Subcutaneous adipose tissue (tissue), 4 donors: ENCODE data around the gene KDR. TPM values are rescaled to one million over a fixed set of nuclear protein-coding genes. Genes with fewer than 3 reads are reported as not detected.

Source experiments
- total RNA-seq, 4 donors: library from RNA; depleted of rRNA; stranded (reverse); fragments of >200 nt; gene quantifications; one replicate each; pipeline ENCODE4 v1.1.0, GENCODE V29; 2016
- TF ChIP-seq, protein P1 (sequence below): fragments of 450-650 bp; IDR thresholded peaks from one replicate; pipeline ENCODE4 v1.5.1; 2016; ENCODE audit warnings: low read depth, mild to moderate bottlenecking, control low read depth, antibody characterized with exemption, moderate library complexity

The KDR gene
- total RNA-seq, 4 donors from 2014 or later, result 14.5 to 69.7 (median 27.6) TPM

DNA sequence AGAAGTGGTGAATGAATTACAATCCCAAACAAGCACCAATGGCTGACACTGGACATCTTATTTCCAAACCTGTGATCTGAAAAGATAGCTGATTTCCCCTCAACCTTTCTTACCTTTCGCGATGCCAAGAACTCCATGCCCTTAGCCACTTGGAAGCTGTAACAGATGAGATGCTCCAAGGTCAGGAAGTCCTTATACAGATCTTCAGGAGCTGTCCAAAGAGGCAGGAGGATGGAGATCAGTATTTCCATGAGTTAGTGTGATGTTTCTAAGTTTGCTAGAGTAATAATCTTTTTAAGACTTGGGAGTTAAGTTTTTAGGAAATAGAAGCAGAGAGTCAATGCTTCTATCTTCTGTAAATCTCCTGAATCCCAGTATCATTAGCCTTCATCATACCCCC, 32.9 kb downstream of the KDR start:
- TF ChIP-seq, protein P1, sequence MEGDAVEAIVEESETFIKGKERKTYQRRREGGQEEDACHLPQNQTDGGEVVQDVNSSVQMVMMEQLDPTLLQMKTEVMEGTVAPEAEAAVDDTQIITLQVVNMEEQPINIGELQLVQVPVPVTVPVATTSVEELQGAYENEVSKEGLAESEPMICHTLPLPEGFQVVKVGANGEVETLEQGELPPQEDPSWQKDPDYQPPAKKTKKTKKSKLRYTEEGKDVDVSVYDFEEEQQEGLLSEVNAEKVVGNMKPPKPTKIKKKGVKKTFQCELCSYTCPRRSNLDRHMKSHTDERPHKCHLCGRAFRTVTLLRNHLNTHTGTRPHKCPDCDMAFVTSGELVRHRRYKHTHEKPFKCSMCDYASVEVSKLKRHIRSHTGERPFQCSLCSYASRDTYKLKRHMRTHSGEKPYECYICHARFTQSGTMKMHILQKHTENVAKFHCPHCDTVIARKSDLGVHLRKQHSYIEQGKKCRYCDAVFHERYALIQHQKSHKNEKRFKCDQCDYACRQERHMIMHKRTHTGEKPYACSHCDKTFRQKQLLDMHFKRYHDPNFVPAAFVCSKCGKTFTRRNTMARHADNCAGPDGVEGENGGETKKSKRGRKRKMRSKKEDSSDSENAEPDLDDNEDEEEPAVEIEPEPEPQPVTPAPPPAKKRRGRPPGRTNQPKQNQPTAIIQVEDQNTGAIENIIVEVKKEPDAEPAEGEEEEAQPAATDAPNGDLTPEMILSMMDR, result no peak

- TF ChIP-seq, protein P1, result no peak
These were observed 35.5 kb downstream of the KDR start for GRCh38 chr4:55089916-55090315.

- TF ChIP-seq, protein P1, result no peak
These were observed 37.5 kb downstream of the KDR start for GRCh38 chr4:55087913-55088260.

DNA sequence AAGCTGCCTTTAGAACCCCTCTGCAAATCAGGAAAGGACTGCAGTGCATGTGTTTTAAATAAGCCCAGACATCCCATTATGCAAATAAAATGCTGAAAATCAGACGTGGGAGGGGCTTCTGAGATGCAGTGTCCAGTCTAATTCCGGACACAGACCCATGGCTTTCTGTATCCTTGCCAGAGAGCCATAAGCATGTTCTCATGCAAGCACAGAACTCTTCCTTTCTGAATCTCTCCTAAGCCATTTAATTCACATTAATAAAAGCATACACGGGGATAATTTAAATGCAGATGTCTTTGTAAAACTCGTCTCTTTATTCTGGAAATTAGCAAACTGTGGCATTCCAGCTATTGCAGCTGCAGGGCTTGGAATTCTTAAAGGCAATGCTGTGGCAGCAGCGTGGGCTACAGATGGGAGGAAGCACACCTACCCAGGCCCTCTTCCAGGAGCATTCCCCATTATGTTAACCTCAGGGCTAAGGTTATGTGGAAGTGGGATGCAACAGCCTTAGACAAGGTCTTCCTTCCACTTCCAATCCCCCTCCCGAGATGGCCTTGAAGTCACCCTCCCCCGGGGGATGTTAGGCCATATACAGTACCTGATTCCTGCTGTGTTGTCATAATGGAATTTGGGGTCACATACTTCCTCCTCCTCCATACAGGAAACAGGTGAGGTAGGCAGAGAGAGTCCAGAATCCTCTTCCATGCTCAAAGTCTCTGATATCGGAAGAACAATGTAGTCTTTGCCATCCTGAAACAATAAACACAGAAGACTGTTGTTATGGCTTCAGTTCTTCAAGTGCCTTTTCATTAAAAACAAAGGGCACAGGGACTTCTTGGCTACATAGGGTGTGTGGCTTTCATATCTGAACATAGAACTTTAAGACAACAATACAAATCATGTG, 38.1 kb downstream of the KDR start:
- TF ChIP-seq, protein P1, result no peak

DNA sequence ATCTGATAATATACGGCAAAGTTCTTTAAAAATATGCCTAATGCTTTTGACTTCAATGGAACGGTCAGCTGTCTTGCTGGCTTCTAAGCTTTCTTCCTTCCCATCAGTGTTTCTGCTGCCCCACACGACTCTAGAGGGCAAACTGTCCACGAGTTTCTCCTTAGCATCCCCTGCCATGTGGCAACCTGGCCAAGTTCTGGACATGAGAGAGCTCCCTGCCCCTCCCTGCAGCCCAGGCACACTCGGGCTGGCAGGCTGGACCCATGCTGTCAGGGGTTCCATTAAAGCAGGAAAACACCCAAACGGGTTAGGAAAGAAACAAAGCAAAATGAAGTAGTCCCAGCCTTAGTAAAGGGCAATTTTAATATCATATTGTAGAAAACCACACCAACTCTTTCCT, 38.8 kb downstream of the KDR start:
- TF ChIP-seq, protein P1, result no peak

DNA sequence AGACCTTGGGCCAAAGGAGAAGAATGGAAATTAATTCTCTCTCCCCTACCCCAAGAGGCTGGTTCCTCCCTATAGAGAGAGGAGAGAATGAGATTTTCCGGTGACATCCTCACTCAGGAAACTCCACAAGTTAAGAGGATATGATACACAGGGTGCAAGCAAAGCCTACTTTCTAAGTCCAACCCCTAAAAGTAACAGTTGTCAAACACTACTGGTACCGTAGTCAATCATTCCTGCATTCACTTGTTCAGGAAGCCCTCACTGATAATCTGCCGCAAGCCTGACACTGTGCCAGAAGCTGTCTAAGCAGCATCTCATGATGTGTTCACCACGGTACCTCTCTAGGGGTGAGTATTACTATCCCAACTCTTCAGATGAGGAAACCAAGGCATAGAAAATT, 41.7 kb downstream of the KDR start:
- TF ChIP-seq, protein P1, result no peak

DNA sequence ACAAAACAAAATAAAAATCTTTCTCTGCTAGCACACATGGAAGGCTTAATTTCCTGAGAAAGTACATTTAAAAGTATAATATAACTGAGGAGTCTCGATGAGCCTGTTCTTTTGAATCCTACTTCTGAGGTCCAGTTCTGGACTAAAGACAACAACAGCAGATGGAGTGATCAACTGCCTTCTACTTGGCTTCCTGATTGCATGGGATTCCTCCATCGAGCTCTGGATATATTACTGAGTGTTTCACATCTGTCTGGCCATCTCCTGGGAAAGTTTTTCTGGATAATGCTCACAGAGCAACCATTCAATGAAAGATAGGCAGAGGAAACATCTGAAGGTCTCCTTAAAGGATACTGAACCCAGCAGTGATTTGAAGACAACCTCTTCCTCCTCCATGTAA, 42.6 kb downstream of the KDR start:
- TF ChIP-seq, protein P1, result no peak
